HG03432 (cell line): ENCODE measurements around the gene CCDC150.
A peak's percentile ranks its signal among the peaks of the same experiment; 100 is the strongest.
"Not testable (repeated sequence)": the region's sequence is repeated elsewhere in the genome, so short reads cannot be mapped to it uniquely, and the experiment has no call there.

Experiments
- ATAC-seq: cut with Tn5 transposase; IDR thresholded peaks from one replicate; pipeline ENCODE4 v1.9.1; 2021; ENCODE audit warnings: mild to moderate bottlenecking, moderate library complexity; ENCODE audit not compliant: unreplicated experiment

The CCDC150 gene

GRCh38 chr2:196710056-196710455, 70.5 kb downstream of the CCDC150 start:
- not testable (repeated sequence) for ATAC-seq

DNA sequence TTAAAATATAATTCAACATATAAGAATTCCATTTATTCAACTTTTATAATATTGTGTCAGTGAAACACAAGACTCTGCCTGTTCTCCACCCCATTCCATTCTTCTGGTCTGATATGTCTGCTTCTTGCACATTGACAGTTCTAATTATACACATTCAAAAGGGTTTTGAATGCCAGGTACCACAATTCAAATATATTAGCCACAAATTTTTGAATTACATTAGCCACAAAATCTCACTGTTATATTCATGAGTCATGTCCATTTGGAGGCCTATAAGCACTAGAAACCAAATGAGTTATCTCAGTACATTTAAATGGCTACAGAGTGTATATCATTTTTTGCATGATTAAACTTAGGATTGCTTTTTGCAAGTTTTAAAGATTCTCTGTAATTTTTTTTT, 72.1 kb downstream of the CCDC150 start:
- no peak for ATAC-seq

DNA sequence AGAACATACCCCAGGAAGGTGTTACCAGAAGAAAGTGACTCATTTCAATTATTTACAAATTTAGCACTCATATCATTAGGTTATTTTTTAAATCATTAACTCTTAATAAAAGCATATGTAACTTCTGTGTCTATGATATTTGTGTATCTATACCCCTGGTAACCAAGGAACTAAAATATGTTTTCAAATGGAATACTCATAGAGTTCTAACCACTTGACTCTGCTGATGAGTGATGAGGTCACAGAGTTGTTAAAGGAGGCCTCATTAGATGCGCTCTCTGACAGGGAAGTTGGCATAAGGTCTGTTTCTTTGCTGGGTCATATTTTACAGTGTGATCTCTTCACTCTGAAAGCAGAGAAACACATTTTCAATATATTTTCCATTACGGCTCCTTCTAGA, 73.4 kb downstream of the CCDC150 start:
- no peak for ATAC-seq

DNA sequence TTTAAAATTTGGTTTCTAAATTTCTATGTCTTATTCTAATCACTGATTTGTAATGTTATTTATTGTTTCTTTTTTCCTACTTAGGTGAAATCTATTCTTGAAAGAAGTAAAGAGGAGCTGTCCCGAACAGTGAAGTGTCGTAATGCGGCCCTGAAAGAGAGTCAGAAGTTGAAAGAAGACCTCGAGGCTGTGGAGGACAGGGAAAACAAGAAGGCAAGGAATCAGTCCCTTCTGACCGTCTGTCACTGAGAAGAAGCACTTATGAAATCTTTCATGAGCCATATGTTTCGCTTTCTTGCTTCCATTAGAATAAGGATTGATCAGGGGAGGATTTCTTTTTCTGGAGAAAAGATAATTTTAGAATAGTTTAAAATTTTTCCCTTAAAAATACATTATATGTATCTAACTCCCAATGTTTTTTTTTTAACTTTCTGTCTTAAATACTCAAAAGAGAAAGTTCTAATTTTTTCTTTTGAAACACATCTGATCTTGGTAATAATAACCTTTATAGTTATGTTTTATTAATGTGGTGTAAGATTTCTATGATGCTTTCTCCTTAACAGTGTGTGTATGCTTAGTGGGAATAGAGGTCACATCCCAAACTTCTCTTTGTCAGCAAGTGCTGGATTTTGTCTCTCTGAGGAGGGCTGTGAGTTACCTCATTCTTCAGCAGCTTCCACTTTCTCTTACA, 79.0 kb downstream of the CCDC150 start:
- no peak for ATAC-seq

- peak; percentile 71 for ATAC-seq
Measured at GRCh38 chr2:196719110-196719872, 79.8 kb downstream of the CCDC150 start.

- ATAC-seq = no peak
Measured at GRCh38 chr2:196723571-196723970, 84.1 kb downstream of the CCDC150 start.

DNA sequence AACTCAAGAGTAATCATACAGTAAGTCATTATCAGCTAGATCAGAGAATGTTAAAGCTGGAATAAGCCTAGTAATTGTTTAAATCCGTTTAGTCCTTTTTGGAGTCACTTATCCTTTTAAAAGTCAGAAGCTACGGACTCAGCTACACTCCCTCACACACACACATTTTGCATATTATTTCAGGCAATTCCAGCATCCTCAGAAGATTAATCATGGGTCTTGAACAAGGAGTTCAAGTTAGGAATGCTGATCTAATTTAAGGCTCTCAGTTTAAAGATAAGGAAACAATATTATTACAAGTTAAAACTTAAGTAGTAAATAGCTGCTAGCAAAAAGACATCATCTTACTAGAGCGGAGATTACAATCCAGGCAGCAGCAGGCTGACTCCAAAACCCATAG, 85.7 kb downstream of the CCDC150 start:
- ATAC-seq = no peak

DNA sequence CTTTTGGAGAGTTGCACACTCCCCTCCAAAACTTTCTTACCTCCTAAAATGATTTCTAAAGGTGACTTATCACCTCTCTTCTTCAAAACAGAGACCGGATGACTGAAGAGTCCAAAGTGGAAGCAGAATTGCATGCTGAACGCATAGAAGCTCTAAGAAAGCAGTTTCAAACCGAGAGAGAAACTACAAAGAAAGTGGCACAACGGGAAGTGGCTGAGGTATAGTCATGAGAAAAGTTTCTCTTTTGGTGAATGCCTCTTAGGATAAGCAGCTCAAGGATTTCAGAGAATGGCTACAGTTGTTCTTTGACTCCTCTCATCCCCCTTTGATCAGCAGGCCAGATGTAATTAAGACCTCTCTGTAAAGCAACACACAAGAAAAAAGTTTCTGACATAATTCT, 86.4 kb downstream of the CCDC150 start:
- ATAC-seq = no peak

- ATAC-seq = no peak
Measured at GRCh38 chr2:196729418-196729817, 89.9 kb downstream of the CCDC150 start.

DNA sequence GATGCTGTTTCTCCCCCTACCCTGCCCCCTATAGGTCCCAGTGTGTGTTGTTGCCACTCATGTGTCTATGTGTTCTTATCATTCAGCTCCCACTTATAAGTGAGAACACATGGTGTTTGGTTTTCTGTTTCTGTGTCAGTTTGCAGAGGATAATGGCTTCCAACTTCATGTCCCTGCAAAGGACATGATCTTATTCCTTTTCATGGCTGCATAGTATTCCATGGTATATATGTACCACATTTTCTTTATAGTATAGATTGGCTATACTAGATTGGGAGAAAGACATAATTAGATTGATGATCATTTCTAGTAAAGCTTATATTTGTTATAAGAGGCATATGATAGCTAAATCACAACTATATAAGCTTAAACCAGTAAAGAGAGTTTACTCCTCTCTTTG, 97.1 kb downstream of the CCDC150 start:
- not testable (repeated sequence) for ATAC-seq

GRCh38 chr2:196737046-196737445, 97.5 kb downstream of the CCDC150 start:
- no peak for ATAC-seq

DNA sequence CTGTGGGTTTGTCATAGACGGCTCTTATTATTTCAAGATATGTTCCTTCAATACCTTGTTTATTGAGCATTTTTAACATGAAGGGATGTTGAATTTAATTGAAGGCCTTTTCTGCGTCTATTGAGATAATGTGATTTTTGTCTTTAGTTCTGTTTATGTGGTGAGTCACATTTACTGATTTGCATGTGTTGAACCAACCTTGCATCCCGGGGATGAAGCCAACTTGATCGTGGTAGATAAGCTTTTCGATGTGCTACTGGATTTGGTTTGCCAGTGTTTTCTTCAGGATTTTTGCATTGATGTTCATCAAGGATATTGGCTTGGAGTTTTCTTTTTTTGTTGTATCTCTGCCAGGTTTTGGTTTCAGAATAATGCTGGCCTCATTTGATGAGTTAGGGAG, 99.5 kb downstream of the CCDC150 start:
- no peak for ATAC-seq

GRCh38 chr2:196742216-196742615, 102.7 kb downstream of the CCDC150 start:
- ATAC-seq = no peak

GRCh38 chr2:196742685-196743084, 103.2 kb downstream of the CCDC150 start:
- no peak for ATAC-seq

DNA sequence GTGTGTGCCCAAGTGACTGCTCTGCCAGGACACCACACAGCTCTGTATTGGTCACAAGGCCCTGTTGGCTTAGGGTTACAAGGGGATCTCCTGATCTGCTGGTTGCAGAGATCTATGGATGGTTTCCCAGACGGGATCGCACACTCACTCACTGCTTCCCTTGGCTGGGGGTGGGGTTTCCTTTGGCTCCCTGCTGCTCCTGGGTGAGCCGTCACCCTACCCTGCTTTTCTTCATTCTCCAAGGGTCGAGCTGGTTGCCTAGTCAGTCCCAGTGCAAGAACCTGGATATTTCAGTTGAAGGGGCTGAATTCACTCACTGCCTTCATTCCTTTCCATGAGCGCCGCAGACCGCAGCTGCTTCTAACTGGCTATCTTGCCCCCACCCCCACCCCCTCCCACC, 103.7 kb downstream of the CCDC150 start:
- no peak for ATAC-seq

- ATAC-seq = no peak
Measured at GRCh38 chr2:196745711-196746110, 106.2 kb downstream of the CCDC150 start.

DNA sequence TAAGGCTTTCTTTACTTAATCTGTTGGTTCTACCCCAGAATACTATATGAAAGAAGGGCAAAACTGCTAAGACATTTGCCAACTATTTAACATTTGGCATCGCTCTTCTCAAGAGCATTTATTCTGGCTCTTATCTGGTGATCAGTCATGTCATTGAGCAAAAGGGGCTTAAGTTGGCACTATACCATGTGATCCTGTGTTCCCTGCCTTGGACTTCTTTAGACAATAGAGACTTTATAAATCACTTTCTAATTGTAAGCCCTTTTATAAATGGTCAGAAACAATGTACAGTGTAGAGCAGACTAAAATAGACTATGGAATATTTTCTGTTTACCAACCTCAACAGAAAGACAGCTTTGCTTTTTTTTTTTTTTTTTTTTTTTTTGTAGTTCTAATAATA, 107.9 kb downstream of the CCDC150 start:
- no peak for ATAC-seq

- no peak for ATAC-seq
Measured at GRCh38 chr2:196748123-196748522, 108.6 kb downstream of the CCDC150 start.

DNA sequence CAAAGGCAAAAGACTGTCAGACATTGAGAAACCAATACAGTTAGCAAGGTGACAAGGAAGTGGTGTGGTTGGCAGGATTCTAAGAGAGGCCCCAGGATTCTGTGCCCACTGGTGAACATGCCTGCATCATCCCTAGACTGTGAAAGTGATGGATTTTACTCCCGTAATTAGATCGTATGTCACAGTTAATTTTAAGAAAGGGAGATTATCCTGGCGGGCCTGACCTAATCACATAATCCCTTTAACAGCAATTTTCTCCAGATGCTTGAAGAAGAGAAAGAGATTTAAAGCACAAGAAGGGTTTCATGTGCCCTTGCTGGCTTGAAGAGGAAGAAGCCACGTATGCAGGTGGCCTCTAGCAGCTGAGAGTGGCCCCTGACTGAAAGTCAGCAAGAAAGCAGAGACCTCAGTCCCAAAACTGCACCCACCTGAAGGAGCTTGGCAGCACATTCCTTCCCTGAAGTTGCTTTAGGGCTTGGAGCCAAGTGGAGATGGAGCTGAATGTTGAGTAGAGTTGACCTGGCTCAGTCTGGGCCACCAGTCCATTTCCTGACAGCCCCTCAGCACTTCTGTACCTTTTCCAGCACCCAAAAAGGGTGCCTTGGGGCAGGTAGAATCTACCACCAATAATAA, 110.9 kb downstream of the CCDC150 start:
- ATAC-seq = peak; percentile 13

DNA sequence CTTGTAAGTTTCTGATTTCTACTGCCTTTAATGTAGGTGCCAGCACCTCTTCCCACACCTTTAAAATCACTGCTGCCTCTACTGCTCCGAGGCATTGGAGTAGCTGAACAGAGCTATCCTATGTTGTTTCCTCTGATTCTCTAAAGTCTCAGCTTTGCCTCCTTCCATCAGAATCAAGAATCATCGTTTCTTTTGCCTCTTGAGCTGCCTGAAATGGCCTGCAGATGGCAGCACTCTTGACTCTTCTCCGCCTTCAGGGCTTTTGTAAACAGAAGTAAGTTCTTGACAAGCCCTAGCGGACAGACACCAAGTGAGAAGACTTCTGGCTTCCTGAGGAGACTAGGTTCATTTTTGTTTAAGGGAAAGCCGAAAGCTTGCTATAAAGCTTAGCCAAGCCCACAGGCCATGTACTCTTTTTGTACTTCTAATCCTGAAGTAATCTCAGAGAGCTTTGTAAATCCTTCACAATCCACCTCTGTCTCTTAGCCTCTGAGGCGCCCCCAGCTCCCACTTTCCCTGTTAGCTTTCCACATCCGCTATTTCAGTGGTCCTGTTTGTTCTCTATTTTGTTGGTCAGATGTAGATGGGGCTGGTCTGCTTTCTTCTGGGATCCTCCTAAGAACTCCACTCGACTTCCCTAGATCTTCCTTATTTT, 111.6 kb downstream of the CCDC150 start:
- ATAC-seq = peak; percentile 96
